T-helper 2 cell treated with Interferon-gamma antibody and Interleukin-4, amounts not matched to agents 100 ng/mL and 5 ng/mL, for 36 hours (primary cell): ENCODE results near the gene NPHP1. TPM values are rescaled to one million over a fixed set of nuclear protein-coding genes. Genes with fewer than 3 reads are reported as not detected.
"Not testable (repeated sequence)": the region's sequence is repeated elsewhere in the genome, so short reads cannot be mapped to it uniquely, and the experiment has no call there.

Experiments used
- intact Hi-C: fragments of 100-400 bp; cut with micrococcal nuclease; formaldehyde crosslinking; loops from one replicate; pipeline ENCODE4 v1.15.1; 2023
- total RNA-seq: library from RNA; stranded (reverse); gene quantifications from 2 replicates; pipeline ENCODE4 v1.2.3, GENCODE V29; 2022

NPHP1 gene
- total RNA-seq, 1 donor from 2014 or later = not detected

- intact Hi-C loops = no loop called here
These were observed 74.1 kb downstream of the NPHP1 start for GRCh38 chr2:110130757-110131156.

- intact Hi-C loops = no loop called here
These were observed 77.9 kb downstream of the NPHP1 start for GRCh38 chr2:110126906-110127305.

- intact Hi-C loops = no loop called here
These were observed 78.6 kb downstream of the NPHP1 start for GRCh38 chr2:110126086-110126773.

- intact Hi-C loops = no loop called here
These were observed 79.7 kb downstream of the NPHP1 start for GRCh38 chr2:110124939-110125691.

- intact Hi-C loops = no loop called here
These were observed 80.6 kb downstream of the NPHP1 start for GRCh38 chr2:110124038-110124825.

GRCh38 chr2:110121592-110121991 lies 83.2 kb downstream of the NPHP1 start:
- intact Hi-C loops = no loop called here

GRCh38 chr2:110121052-110121334 lies 83.8 kb downstream of the NPHP1 start:
- intact Hi-C loops = no loop called here

GRCh38 chr2:110120171-110121051 lies 84.4 kb downstream of the NPHP1 start:
- intact Hi-C loops = no loop called here

GRCh38 chr2:110116033-110116710 lies 88.6 kb downstream of the NPHP1 start:
- intact Hi-C loops = no loop called here

GRCh38 chr2:110115291-110116032 lies 89.4 kb downstream of the NPHP1 start, which contains the start of gene MALL:
Gene MALL, minus strand, starts transcription at chr2:110115822. Its CDS starts 30 bp downstream, at chr2:110115792.
- intact Hi-C loops = no loop called here

- intact Hi-C loops = no loop called here
These were observed 90.0 kb downstream of the NPHP1 start for GRCh38 chr2:110114831-110115255.

GRCh38 chr2:110113961-110114591 lies 90.7 kb downstream of the NPHP1 start:
- intact Hi-C loops = no loop called here

- intact Hi-C loops = not testable (repeated sequence)
These were observed 96.5 kb downstream of the NPHP1 start for GRCh38 chr2:110108291-110108690.

- intact Hi-C loops = no loop called here
These were observed 97.4 kb downstream of the NPHP1 start for GRCh38 chr2:110107092-110108079.

GRCh38 chr2:110106642-110107041 lies 98.2 kb downstream of the NPHP1 start:
- intact Hi-C loops = no loop called here

- intact Hi-C loops = no loop called here
These were observed 99.0 kb downstream of the NPHP1 start for GRCh38 chr2:110105608-110106467.

- intact Hi-C loops = no loop called here
These were observed 99.6 kb downstream of the NPHP1 start for GRCh38 chr2:110105183-110105582.
